ENCODE measurements around the gene HSD11B2.

- TF ChIP-seq CTCF (IDR thresholded peaks at IDR 0.05) (no peak), POLR2A (IDR thresholded peaks at IDR 0.05) (no peak)
Measured at GRCh38 chr16:67395458-67396158, 35.3 kb upstream of the HSD11B2 start.
